AG09309 (cell line): Measurements from ENCODE around the gene PTPRO.
"Not testable (repeated sequence)": the region's sequence is repeated elsewhere in the genome, so short reads cannot be mapped to it uniquely, and the experiment has no call there.

Experiments used
- DNase-seq: peaks from one replicate; pipeline ENCODE4 v3.0.0-alpha.2; 2010; ENCODE audit warnings: low read depth
- H3K4me3 ChIP-seq: 2 replicates; pipeline ENCODE4 v1.5.1; 2011; ENCODE audit warnings: mild to moderate bottlenecking, low read depth, low read length, moderate library complexity; ENCODE audit not compliant: control insufficient read depth
- CTCF ChIP-seq: IDR thresholded peaks from 2 replicates; pipeline ENCODE4 v1.5.1; 2011; ENCODE audit warnings: mild to moderate bottlenecking, low read depth, low read length, inconsistent platforms; ENCODE audit not compliant: insufficient read depth, control insufficient read depth; ENCODE audit errors: missing control alignments

The PTPRO gene

DNA sequence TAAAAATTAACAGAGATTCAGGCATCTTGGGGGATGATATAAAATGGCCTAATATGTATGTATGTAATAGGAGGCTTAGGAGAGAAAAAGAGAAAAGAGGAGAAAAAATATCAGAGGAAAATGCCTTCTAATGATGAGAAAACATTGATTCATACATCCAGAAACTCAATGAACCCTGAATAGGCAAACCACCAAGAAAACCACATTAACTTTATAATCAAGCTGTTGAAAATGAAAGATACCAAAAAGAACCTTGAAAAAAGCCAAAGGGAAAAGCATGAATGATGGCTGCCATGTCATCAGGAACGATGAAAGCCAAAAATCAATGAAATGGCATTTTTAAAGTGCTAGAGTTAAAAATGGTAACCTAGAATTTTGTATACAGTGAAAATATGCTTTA is 286.6 kb downstream of the PTPRO start:
- H3K4me3 ChIP-seq, result no peak overlapping the region
- DNase-seq, result no peak
- no peak for TF ChIP-seq CTCF

DNA sequence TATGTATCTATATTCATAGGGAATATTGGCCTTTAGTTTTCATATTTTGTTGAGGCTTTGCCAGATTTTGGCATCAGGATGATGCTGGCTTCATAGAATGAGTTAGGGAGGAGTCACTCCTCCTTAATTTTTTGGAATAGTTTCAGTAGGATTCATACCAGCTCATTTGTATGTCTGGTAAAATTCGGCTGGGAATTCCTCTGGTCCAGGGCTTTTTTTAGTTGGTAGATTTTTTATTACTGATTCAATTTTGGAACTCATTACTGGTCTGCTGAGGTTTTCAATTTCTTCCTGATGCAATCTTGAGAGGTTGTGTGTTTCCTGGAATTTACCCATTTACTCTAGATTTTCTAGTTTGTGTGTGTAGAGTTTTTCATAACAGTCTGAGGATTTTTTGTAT is 291.7 kb downstream of the PTPRO start:
- DNase-seq, result no peak
- TF ChIP-seq CTCF, result no peak
- no peak overlapping the region for H3K4me3 ChIP-seq

DNA sequence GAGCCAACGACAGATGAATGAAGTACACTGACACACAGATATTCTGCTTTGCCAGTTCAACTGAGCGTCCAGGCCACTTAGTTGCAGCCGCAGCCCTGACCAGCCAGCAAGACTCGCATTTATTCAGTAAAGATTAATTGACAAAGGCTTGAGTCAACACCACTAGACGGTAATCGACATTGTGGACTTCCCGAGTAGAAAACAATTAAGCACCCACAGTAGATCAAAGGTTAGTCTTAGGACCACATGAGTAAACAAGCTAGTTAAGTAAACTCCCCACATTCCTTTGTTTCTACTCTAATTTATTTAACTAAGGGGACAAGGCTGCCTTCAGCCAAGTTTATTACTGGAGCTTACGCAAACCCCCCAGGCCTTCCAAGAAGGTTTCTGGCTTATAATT is 294.2 kb downstream of the PTPRO start:
- DNase-seq, result not testable (repeated sequence)

DNA sequence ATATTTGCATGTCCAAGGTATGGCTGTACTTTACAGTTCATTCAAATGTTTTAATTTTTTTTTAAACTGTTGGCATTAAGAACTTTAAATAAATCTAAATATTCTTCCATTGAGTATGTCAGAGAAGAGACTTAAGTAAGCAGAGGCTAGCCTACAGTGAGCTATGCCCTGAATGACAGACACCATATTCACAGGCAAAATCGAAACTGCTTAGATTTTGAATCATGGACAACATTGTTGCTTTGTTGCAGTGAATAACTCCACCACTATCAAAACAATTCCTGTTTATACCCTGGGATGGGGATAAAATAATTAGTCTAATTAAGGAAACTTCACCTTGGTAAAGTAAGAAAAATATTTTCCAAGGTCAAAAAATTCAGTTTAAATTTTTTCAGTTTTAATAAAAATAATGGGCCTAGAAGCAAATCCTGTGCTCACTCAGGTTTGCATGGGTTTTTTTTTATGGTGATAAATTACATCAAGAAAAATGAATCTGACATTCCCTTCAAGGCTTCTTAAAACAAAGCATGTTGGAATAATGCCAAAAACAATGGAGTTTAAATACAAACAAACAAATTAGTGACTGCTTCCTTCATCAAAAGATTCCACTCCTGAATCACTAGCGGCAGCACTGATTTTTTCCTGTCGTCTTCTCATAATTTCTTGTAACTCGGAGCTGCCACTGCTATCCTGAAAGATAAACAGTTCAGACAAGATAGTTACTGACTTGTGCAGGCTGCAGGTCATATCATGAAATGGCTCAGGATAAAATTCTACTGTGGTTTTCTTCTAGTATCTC is 298.6 kb downstream of the PTPRO start:
- no peak for TF ChIP-seq CTCF
- DNase-seq, result no peak
- H3K4me3 ChIP-seq, result no peak overlapping the region

More for the DNA sequence above, 294.2 kb downstream of the PTPRO start:
- not testable (repeated sequence) for H3K4me3 ChIP-seq

DNA sequence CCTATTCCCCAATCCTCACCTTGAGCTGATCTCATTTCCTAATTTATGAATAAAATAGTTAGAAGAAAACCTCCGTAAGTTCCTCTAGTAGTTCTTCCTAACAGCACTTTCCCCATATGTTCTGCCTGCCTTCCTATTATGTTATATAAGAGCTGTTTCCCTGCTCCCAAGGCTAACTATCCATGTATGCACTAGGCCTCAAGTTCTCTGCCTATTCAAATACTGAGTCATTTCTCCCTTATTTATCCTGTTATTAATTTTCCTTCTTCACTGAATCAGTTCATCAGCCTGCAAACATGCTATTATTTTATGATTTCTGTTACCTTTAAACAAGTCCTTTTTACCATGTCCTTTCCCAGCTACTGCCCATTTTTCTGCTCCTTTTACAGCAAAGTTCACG is 302.8 kb downstream of the PTPRO start:
- TF ChIP-seq CTCF, result no peak
- no peak overlapping the region for H3K4me3 ChIP-seq
- no peak for DNase-seq

DNA sequence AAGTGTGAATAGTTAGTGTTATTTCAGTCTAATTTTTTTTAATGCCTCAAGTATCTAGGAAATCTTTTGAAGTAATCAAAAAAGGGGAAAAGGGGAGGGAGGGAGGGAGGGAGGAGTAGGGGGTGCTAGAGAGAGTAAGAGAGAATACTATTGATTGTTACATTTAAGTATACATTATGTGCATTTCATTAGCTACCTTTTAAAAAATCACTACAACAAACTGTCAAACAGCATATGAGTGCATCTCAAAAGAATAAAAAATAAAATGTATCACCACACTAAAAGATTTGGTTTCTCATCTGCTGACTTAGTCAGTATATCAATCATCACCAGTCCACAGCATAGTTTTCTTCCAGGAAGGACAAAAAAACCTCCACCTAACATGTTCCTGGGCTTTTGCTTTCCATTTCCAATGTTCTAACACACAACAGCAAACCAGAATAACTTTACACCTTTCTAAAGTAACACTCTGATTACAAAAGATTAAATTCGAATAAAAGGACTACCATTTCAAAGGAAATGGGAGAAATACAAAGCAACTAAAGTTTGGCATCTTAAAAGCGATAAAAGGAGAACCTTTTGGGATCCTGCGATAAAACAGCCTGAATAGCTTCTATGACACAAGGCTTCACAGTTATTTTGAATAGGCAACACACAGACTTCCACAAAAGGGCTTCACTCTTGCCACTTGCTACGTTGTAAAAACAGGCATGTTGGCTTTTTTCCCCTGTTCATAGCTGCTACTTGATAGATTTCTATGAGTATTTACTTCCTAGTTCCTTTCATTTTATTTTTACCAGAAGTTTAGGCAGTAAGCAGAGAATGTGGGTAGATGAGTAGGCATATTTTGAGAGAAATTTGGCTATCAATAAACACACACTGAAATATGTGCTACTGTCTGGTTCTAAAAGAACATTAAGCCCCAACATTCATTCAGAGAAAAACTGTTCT is 306.0 kb downstream of the PTPRO start:
- no peak for TF ChIP-seq CTCF

DNA sequence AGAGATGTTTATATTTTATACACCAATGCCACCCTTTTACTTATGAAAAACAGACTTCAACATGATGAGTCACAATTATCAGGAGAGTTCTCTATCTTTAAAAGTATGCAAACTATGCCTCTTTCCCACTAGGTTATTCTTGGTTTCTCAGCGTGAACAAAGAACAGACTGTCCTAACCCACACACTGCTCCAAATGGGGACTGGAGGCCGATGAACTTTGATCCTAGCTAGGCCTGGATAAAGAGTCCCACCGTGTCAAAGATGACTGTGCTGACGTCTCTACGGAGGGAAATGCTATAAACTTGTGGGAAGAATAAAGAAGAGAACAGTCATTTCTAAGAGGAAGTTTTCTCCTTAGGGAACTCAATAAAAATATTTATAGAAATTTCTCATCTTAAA is 306.8 kb downstream of the PTPRO start:
- peak; percentile 97 for DNase-seq

More for the DNA sequence above, 306.0 kb downstream of the PTPRO start:
- H3K4me3 ChIP-seq, result no peak overlapping the region
- DNase-seq, result no peak

More for the DNA sequence above, 306.8 kb downstream of the PTPRO start:
- no peak for TF ChIP-seq CTCF
- no peak overlapping the region for H3K4me3 ChIP-seq
